Stomach (tissue), 4 donors: Measurements from ENCODE around the gene LMBRD2.

ENCODE experiments used
- EP300 ChIP-seq: sonication (generic); formaldehyde crosslinking; IDR thresholded peaks from one replicate; pipeline ENCODE4 v1.6.1; 2017; ENCODE audit warnings: antibody characterized with exemption
- POLR2A ChIP-seq, 4 donors: fragments of 450-650 bp; IDR thresholded peaks; one replicate each; pipeline ENCODE4 v1.6.1; 2016; ENCODE audit warnings: antibody characterized with exemption in 4 of 4, control low read depth in 2 of 4, mild to moderate bottlenecking in 1 of 4, moderate library complexity in 1 of 4
- POLR2AphosphoS5 ChIP-seq, 3 donors: sonication (generic); formaldehyde crosslinking; IDR thresholded peaks; one replicate each; pipeline ENCODE4 v1.6.1; 2016; ENCODE audit warnings: antibody characterized with exemption in 3 of 3
- TF ChIP-seq, protein P1 (sequence below), 7 experiments: fragments of 450-650 bp in 4 of 7; fragments of 200-600 bp in 3 of 7; sonication (generic) in 3 of 7; IDR thresholded peaks; one replicate each; pipeline ENCODE4 v1.5.1; 2016 to 2019; ENCODE audit warnings: antibody characterized with exemption in 7 of 7, control low read depth in 2 of 7, mild to moderate bottlenecking in 1 of 7

DNA sequence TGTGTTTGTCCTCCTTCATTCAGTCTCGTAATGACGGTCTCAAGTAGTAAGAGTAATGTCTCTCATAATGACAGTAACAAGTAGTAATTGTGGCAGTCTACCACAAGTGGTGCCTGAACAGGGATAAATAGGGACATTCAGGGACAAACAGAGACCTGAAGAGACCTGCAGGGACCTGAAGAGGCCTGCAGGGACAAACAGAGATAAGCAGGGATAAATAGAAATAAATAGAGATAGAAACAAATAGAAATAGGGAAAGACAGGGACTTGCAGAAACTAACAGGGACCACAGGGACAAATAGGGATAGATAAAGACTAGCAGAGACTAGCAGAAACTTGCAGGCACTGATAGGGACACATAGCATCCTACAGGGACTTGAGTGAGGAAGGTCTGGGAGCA is 92.9 kb downstream of the LMBRD2 start:
- TF ChIP-seq POLR2AphosphoS5 (IDR thresholded peaks at IDR 0.05) (no peak), EP300 (no peak), POLR2A (IDR thresholded peaks at IDR 0.05) (no peak)
- TF ChIP-seq, protein P1, sequence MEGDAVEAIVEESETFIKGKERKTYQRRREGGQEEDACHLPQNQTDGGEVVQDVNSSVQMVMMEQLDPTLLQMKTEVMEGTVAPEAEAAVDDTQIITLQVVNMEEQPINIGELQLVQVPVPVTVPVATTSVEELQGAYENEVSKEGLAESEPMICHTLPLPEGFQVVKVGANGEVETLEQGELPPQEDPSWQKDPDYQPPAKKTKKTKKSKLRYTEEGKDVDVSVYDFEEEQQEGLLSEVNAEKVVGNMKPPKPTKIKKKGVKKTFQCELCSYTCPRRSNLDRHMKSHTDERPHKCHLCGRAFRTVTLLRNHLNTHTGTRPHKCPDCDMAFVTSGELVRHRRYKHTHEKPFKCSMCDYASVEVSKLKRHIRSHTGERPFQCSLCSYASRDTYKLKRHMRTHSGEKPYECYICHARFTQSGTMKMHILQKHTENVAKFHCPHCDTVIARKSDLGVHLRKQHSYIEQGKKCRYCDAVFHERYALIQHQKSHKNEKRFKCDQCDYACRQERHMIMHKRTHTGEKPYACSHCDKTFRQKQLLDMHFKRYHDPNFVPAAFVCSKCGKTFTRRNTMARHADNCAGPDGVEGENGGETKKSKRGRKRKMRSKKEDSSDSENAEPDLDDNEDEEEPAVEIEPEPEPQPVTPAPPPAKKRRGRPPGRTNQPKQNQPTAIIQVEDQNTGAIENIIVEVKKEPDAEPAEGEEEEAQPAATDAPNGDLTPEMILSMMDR (IDR thresholded peaks at IDR 0.05): no peak
